Ishikawa (cell line): Measurements from ENCODE around the gene CYTH4.

Source experiments
- CEBPB ChIP-seq: IDR thresholded peaks from 2 replicates; pipeline ENCODE4 v1.6.1; 2012
- CREB1 ChIP-seq: IDR thresholded peaks from 2 replicates; pipeline ENCODE4 v1.6.1; 2012; ENCODE audit warnings: low read depth
- EP300 ChIP-seq: IDR thresholded peaks from 2 replicates; pipeline ENCODE4 v1.6.1; 2012; ENCODE audit warnings: borderline replicate concordance
- NFIC ChIP-seq: IDR thresholded peaks from 2 replicates; pipeline ENCODE4 v1.6.1; 2012
- TAF1 ChIP-seq: IDR thresholded peaks from 2 replicates; pipeline ENCODE4 v1.6.1; 2012; ENCODE audit warnings: low read depth, mild to moderate bottlenecking
- TCF12 ChIP-seq: IDR thresholded peaks from 2 replicates; pipeline ENCODE4 v1.6.1; 2012; ENCODE audit warnings: low read depth
- YY1 ChIP-seq: IDR thresholded peaks from 2 replicates; pipeline ENCODE4 v1.6.1; 2012; ENCODE audit warnings: low read depth
- TF ChIP-seq, protein P1 (sequence below): IDR thresholded peaks from 2 replicates; pipeline ENCODE4 v1.6.1; 2012
- TF ChIP-seq, protein P2 (sequence below): IDR thresholded peaks from 2 replicates; pipeline ENCODE4 v1.6.1; 2012; ENCODE audit warnings: low read depth, mild to moderate bottlenecking
- TF ChIP-seq, protein P3 (sequence below): IDR thresholded peaks from 2 replicates; pipeline ENCODE4 v1.6.1; 2012

DNA sequence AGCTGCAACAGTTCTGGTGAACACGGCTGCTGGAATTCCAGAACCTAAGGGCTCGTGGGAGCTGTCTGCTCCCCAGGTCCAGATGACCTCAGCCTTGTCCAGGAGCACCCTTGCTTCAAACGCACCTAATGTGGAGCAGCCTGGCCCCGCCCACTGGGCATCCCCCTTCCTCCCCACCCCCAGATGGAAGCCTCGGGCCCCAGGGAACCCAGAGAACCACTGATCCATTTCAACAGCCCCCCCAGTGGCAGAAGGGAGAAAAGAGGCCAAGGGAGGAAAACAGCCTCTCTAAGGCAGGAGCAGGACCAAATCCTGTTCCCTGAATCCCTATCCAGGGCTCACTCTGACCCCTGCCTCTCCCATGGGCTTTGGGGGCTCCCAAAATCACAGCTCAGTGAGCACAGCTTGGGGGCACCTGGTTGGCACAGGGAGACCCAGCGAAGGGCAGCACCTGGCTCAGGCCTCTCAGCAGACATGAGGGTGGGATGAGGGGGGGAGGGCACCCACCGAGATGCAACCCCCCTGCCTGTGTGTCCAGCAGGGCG lies 1.2 kb downstream of the CYTH4 start:
- TF ChIP-seq, protein P1, sequence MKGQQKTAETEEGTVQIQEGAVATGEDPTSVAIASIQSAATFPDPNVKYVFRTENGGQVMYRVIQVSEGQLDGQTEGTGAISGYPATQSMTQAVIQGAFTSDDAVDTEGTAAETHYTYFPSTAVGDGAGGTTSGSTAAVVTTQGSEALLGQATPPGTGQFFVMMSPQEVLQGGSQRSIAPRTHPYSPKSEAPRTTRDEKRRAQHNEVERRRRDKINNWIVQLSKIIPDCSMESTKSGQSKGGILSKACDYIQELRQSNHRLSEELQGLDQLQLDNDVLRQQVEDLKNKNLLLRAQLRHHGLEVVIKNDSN: no peak
- TF ChIP-seq EP300 (no peak), NFIC (no peak), TAF1 (no peak), CREB1 (no peak), YY1 (no peak), CEBPB (no peak), TCF12 (no peak)
- TF ChIP-seq, protein P2, sequence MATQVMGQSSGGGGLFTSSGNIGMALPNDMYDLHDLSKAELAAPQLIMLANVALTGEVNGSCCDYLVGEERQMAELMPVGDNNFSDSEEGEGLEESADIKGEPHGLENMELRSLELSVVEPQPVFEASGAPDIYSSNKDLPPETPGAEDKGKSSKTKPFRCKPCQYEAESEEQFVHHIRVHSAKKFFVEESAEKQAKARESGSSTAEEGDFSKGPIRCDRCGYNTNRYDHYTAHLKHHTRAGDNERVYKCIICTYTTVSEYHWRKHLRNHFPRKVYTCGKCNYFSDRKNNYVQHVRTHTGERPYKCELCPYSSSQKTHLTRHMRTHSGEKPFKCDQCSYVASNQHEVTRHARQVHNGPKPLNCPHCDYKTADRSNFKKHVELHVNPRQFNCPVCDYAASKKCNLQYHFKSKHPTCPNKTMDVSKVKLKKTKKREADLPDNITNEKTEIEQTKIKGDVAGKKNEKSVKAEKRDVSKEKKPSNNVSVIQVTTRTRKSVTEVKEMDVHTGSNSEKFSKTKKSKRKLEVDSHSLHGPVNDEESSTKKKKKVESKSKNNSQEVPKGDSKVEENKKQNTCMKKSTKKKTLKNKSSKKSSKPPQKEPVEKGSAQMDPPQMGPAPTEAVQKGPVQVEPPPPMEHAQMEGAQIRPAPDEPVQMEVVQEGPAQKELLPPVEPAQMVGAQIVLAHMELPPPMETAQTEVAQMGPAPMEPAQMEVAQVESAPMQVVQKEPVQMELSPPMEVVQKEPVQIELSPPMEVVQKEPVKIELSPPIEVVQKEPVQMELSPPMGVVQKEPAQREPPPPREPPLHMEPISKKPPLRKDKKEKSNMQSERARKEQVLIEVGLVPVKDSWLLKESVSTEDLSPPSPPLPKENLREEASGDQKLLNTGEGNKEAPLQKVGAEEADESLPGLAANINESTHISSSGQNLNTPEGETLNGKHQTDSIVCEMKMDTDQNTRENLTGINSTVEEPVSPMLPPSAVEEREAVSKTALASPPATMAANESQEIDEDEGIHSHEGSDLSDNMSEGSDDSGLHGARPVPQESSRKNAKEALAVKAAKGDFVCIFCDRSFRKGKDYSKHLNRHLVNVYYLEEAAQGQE: no peak
- TF ChIP-seq, protein P3, sequence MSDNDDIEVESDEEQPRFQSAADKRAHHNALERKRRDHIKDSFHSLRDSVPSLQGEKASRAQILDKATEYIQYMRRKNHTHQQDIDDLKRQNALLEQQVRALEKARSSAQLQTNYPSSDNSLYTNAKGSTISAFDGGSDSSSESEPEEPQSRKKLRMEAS: no peak
